Measurements from ENCODE around the gene TTF2.
"Not testable (repeated sequence)": the region's sequence is repeated elsewhere in the genome, so short reads cannot be mapped to it uniquely, and the experiment has no call there.

Gene TTF2

GRCh38 chr1:117122330-117123025 lies 62.4 kb downstream of the TTF2 start:
- DNase-seq: no peak

GRCh38 chr1:117123274-117123673 lies 63.1 kb downstream of the TTF2 start:
- no peak for DNase-seq

- DNase-seq: no peak
These were observed 64.5 kb downstream of the TTF2 start for GRCh38 chr1:117124661-117125060.

- no peak for DNase-seq
These were observed 67.7 kb downstream of the TTF2 start for GRCh38 chr1:117127795-117128194.

GRCh38 chr1:117128323-117129079 lies 68.4 kb downstream of the TTF2 start:
- DNase-seq: no peak

GRCh38 chr1:117130526-117130925 lies 70.4 kb downstream of the TTF2 start:
- DNase-seq: no peak

GRCh38 chr1:117135329-117135728 lies 75.2 kb downstream of the TTF2 start:
- no peak for DNase-seq

GRCh38 chr1:117136749-117137148 lies 76.6 kb downstream of the TTF2 start:
- DNase-seq: no peak

- DNase-seq: no peak
These were observed 77.2 kb downstream of the TTF2 start for GRCh38 chr1:117137281-117137855.

GRCh38 chr1:117138106-117138505 lies 78.0 kb downstream of the TTF2 start:
- no peak for DNase-seq

- DNase-seq: no peak
These were observed 78.4 kb downstream of the TTF2 start for GRCh38 chr1:117138561-117138960.

- no peak for DNase-seq
These were observed 82.1 kb downstream of the TTF2 start for GRCh38 chr1:117142200-117142599.

GRCh38 chr1:117143172-117143571 lies 83.0 kb downstream of the TTF2 start:
- no peak for DNase-seq

GRCh38 chr1:117143871-117144270 lies 83.7 kb downstream of the TTF2 start:
- no peak for DNase-seq

GRCh38 chr1:117146072-117146471 lies 85.9 kb downstream of the TTF2 start:
- DNase-seq: no peak

- no peak for DNase-seq
These were observed 86.6 kb downstream of the TTF2 start for GRCh38 chr1:117146575-117147340.

GRCh38 chr1:117147341-117147831 lies 87.3 kb downstream of the TTF2 start:
- DNase-seq: no peak

- no peak for DNase-seq
These were observed 87.9 kb downstream of the TTF2 start for GRCh38 chr1:117147856-117148588.

GRCh38 chr1:117150316-117150715 lies 90.2 kb downstream of the TTF2 start:
- DNase-seq: no peak

- not testable (repeated sequence) for DNase-seq
These were observed 91.2 kb downstream of the TTF2 start for GRCh38 chr1:117151305-117151704.

All from activated naive CD4-positive, alpha-beta T cell treated with Interleukin-2 at 50 U/mL for 16 hours (primary cell).